BJ (cell line): ENCODE results near the gene CTAGE9. TPM values are rescaled to one million over a fixed set of nuclear protein-coding genes. Genes with fewer than 3 reads are reported as not detected.

Experiments
- CTCF ChIA-PET: fragments of 350-600 bp; formaldehyde crosslinking; extraction: SDS; loops from one replicate; lab custom pipeline; 2021; ENCODE audit warnings: antibody characterized with exemption, inconsistent platforms; lab: Yijun Ruan, JAX
- POLR2A ChIA-PET: fragments of 300-600 bp; sonication (Branson Sonifier 250); formaldehyde crosslinking; extraction: SDS; loops from one replicate; lab custom pipeline; 2021; ENCODE audit warnings: antibody characterized with exemption; lab: Charles Lee
- DNase-seq: peaks from one replicate; pipeline ENCODE4 v3.0.0-alpha.2; 2011; ENCODE audit warnings: low read depth
- H3K27me3 ChIP-seq: 2 replicates; pipeline ENCODE4 v1.6.0; 2011; ENCODE audit warnings: low read length; ENCODE audit not compliant: control insufficient read depth, insufficient read depth
- H3K36me3 ChIP-seq: 2 replicates; pipeline ENCODE4 v1.5.1; 2011; ENCODE audit warnings: low read length; ENCODE audit not compliant: control insufficient read depth, insufficient read depth
- H3K4me3 ChIP-seq: 2 replicates; pipeline ENCODE4 v1.5.1; 2011; ENCODE audit warnings: low read depth, mild to moderate bottlenecking, control low read depth, low read length
- polyA plus RNA-seq: library from polyadenylated mRNA; depleted of rRNA; stranded (reverse); fragments of >200 nt; gene quantifications from 2 replicates; pipeline ENCODE4 v1.2.3, GENCODE V29; 2011
- TF ChIP-seq, protein P1 (sequence below): IDR thresholded peaks from 2 replicates; pipeline ENCODE4 v1.5.1; 2011; ENCODE audit warnings: low read depth, mild to moderate bottlenecking, control low read depth, inconsistent platforms, low read length, moderate library complexity; ENCODE audit not compliant: insufficient read depth

The CTAGE9 gene
- polyA plus RNA-seq, 1 experiment, result not detected

DNA sequence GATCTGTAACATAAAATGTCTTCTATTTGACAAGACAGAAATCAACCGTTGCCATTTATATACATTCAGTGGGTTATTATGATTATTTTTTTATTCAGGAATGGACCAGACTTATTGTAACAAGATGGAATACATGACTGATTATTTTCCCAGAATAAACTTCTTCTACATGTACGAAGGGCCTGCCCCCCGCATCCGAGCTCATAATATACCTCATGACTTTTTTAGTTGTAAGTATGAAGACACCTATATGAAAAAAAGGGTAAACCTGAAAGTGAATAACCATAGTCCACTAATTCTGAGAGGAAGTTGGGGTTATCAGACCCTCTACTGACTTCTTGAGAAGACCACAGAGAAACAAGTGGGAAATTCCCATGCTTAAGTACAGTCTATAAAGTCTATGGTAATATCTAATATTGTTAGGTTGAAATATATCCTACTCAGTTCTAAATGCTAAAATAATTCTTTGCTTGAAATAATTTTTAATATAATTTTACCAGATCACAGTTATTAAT, 25.5 kb downstream of the CTAGE9 start:
- TF ChIP-seq, protein P1, sequence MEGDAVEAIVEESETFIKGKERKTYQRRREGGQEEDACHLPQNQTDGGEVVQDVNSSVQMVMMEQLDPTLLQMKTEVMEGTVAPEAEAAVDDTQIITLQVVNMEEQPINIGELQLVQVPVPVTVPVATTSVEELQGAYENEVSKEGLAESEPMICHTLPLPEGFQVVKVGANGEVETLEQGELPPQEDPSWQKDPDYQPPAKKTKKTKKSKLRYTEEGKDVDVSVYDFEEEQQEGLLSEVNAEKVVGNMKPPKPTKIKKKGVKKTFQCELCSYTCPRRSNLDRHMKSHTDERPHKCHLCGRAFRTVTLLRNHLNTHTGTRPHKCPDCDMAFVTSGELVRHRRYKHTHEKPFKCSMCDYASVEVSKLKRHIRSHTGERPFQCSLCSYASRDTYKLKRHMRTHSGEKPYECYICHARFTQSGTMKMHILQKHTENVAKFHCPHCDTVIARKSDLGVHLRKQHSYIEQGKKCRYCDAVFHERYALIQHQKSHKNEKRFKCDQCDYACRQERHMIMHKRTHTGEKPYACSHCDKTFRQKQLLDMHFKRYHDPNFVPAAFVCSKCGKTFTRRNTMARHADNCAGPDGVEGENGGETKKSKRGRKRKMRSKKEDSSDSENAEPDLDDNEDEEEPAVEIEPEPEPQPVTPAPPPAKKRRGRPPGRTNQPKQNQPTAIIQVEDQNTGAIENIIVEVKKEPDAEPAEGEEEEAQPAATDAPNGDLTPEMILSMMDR, result no peak
- POLR2A ChIA-PET, result no interaction called here
- DNase-seq, result no peak
- no peaks in the 10 kb centered on the region for H3K27me3 ChIP-seq
- H3K4me3 ChIP-seq, result no peak overlapping the region
- CTCF ChIA-PET, result interaction anchor here (1.1 to 2.2 kb wide), 2 partner anchors 10 to 230 kb away, joined by 4 to 7 read pairs; no protein-coding TSS in a partner anchor
- no peaks in the 10 kb centered on the region for H3K36me3 ChIP-seq

- no peak for DNase-seq
- ChIA-PET POLR2A (no interaction called here), CTCF (interaction anchor here (0.6 to 0.7 kb wide), 3 partner anchors 11 to 553 kb away, joined by 3 read pairs; no protein-coding TSS in a partner anchor)
- no peaks in the 10 kb centered on the region for H3K27me3 ChIP-seq
- H3K4me3 ChIP-seq, result no peak overlapping the region
- TF ChIP-seq, protein P1, result no peak
- H3K36me3 ChIP-seq, result no peaks in the 10 kb centered on the region
Observed at GRCh38 chr6:131683479-131683878, 27.3 kb downstream of the CTAGE9 start.

GRCh38 chr6:131682442-131682841, 28.4 kb downstream of the CTAGE9 start:
- Histone ChIP-seq H3K4me3 (no peak overlapping the region), H3K27me3 (no peaks in the 10 kb centered on the region), H3K36me3 (no peaks in the 10 kb centered on the region)
- no peak for DNase-seq
- TF ChIP-seq, protein P1, result no peak
- CTCF ChIA-PET, result interaction anchor here (1.4 kb wide), 1 partner anchor 13 kb away, joined by 3 read pairs; no protein-coding TSS in a partner anchor
- POLR2A ChIA-PET, result no interaction called here

- no peaks in the 10 kb centered on the region for H3K27me3 ChIP-seq
- no peaks in the 10 kb centered on the region for H3K36me3 ChIP-seq
- no peak overlapping the region for H3K4me3 ChIP-seq
- no peak for DNase-seq
- POLR2A ChIA-PET, result no interaction called here
- TF ChIP-seq, protein P1, result no peak
- CTCF ChIA-PET, result interaction anchor here (1.4 kb wide), 1 partner anchor 12 kb away, joined by 3 read pairs; no protein-coding TSS in a partner anchor
Observed at GRCh38 chr6:131681585-131681984, 29.2 kb downstream of the CTAGE9 start.

GRCh38 chr6:131680868-131681267, 29.9 kb downstream of the CTAGE9 start:
- DNase-seq, result no peak
- TF ChIP-seq, protein P1, result no peak
- ChIA-PET POLR2A (no interaction called here), CTCF (interaction anchor here (1.4 kb wide), 1 partner anchor 11 kb away, joined by 3 read pairs; no protein-coding TSS in a partner anchor)
- Histone ChIP-seq H3K4me3 (no peak overlapping the region), H3K27me3 (no peaks in the 10 kb centered on the region), H3K36me3 (no peaks in the 10 kb centered on the region)
